Posterior vena cava (tissue), 2 donors: ENCODE results near the gene BARD1. TPM values are rescaled to one million over a fixed set of nuclear protein-coding genes. Genes with fewer than 3 reads are reported as not detected.
A peak's percentile ranks its signal among the peaks of the same experiment; 100 is the strongest.
"Not testable (repeated sequence)": the region's sequence is repeated elsewhere in the genome, so short reads cannot be mapped to it uniquely, and the experiment has no call there.

ENCODE experiments used
- DNase-seq: peaks from one replicate; pipeline ENCODE4 v3.0.0-alpha.2; 2020; ENCODE audit warnings: low spot score
- intact Hi-C, 2 donors: fragments of 100-400 bp; cut with DNase I; formaldehyde crosslinking; loops; one replicate each; pipeline versions ENCODE4 v1.14.1 to v1.14.2; 2022 to 2023
- total RNA-seq, 2 donors: library from RNA; stranded (reverse); fragmentation: NEBNext Ultra II Directional; extraction: Animal tissue kit (Norgen Biotek cat#: 25700); gene quantifications; one replicate each; pipeline ENCODE4 v1.2.1, GENCODE V29; 2021
- donor health status: DM: yes; HTN: yes; CAD: no.
- donor health status: DM: yes; HTN: yes; CAD: no.

Gene BARD1
- total RNA-seq, 2 donors from 2014 or later = 19.0 to 19.1 TPM

- DNase-seq = no peak
- intact Hi-C loops = no loop called here
Measured at GRCh38 chr2:214775971-214776370, 33.5 kb downstream of the BARD1 start.

- intact Hi-C loops = no loop called here
- no peak for DNase-seq
Measured at GRCh38 chr2:214774108-214774507, 35.4 kb downstream of the BARD1 start.

GRCh38 chr2:214772443-214773015, 37.0 kb downstream of the BARD1 start:
- no peak for DNase-seq
- intact Hi-C loops = no loop called here

GRCh38 chr2:214765180-214765579, 44.3 kb downstream of the BARD1 start:
- DNase-seq = no peak
- intact Hi-C loops = no loop called here

GRCh38 chr2:214753455-214753854, 56.0 kb downstream of the BARD1 start:
- no peak for DNase-seq
- intact Hi-C loops = no loop called here

- no peak for DNase-seq
- intact Hi-C loops = no loop called here
Measured at GRCh38 chr2:214750529-214750928, 59.0 kb downstream of the BARD1 start.

- intact Hi-C loops = no loop called here
- DNase-seq = no peak
Measured at GRCh38 chr2:214747992-214748391, 61.5 kb downstream of the BARD1 start.

- intact Hi-C loops = no loop called here
- DNase-seq = no peak
Measured at GRCh38 chr2:214742119-214742518, 67.4 kb downstream of the BARD1 start.

GRCh38 chr2:214740867-214741395, 68.6 kb downstream of the BARD1 start:
- intact Hi-C loops = no loop called here
- no peak for DNase-seq

GRCh38 chr2:214737188-214737587, 72.3 kb downstream of the BARD1 start:
- DNase-seq = no peak
- intact Hi-C loops = no loop called here

GRCh38 chr2:214730800-214731407, 78.6 kb downstream of the BARD1 start:
- intact Hi-C loops = no loop called here
- DNase-seq = no peak

- DNase-seq = no peak
- intact Hi-C loops = no loop called here
Measured at GRCh38 chr2:214730248-214730647, 79.2 kb downstream of the BARD1 start.

- intact Hi-C loops = no loop called here
- no peak for DNase-seq
Measured at GRCh38 chr2:214724741-214725140, 84.7 kb downstream of the BARD1 start.

- intact Hi-C loops, DNase-seq: not testable (repeated sequence)
Measured at GRCh38 chr2:214717837-214718236, 91.6 kb downstream of the BARD1 start.

- intact Hi-C loops = no loop called here
Measured at GRCh38 chr2:214716811-214717560, 92.5 kb downstream of the BARD1 start.

GRCh38 chr2:214715025-214715424, 94.5 kb downstream of the BARD1 start:
- DNase-seq = no peak
- intact Hi-C loops = no loop called here

More at GRCh38 chr2:214716811-214717560, 92.5 kb downstream of the BARD1 start:
- peak; percentile 50 for DNase-seq

- no peak for DNase-seq
- intact Hi-C loops = no loop called here
Measured at GRCh38 chr2:214713080-214713830, 96.2 kb downstream of the BARD1 start.

- intact Hi-C loops = no loop called here
Measured at GRCh38 chr2:214710729-214711128, 98.8 kb downstream of the BARD1 start.

GRCh38 chr2:214706986-214707385, 102.5 kb downstream of the BARD1 start:
- DNase-seq = no peak
- intact Hi-C loops = no loop called here

More at GRCh38 chr2:214710729-214711128, 98.8 kb downstream of the BARD1 start:
- DNase-seq = no peak

- intact Hi-C loops = no loop called here
- no peak for DNase-seq
Measured at GRCh38 chr2:214699236-214699635, 110.2 kb downstream of the BARD1 start.
